ENCODE measurements around the gene SHFL.

Gene SHFL

DNA sequence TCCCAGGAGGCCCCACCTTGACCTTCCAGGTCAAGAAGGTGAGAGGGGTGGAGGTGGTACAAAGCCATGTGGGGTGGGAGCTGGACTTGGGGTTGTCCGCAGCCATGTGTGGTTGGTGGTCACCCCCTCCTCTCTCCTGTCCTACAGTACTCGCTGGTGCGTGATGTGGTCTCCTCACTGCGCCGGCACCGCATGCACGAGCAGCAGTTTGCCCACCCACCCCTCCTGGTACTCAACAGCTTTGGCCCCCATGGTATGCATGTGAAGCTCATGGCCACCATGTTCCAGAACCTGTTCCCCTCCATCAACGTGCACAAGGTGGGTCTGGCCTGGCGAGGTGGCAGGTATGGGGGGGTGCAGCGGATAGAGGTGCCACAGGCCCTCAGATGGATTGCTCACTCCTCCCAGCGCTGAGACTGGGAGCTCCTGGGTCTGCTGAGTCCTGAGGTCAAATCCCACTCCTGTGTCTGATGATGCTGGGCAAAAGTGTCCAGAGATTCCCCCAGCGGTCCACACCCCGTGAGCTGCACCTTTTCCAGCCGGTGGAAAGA is 21.8 kb downstream of the SHFL start:
- no peak for DNase-seq (ENCODE audit: low read depth)
- TF ChIP-seq, protein P1, sequence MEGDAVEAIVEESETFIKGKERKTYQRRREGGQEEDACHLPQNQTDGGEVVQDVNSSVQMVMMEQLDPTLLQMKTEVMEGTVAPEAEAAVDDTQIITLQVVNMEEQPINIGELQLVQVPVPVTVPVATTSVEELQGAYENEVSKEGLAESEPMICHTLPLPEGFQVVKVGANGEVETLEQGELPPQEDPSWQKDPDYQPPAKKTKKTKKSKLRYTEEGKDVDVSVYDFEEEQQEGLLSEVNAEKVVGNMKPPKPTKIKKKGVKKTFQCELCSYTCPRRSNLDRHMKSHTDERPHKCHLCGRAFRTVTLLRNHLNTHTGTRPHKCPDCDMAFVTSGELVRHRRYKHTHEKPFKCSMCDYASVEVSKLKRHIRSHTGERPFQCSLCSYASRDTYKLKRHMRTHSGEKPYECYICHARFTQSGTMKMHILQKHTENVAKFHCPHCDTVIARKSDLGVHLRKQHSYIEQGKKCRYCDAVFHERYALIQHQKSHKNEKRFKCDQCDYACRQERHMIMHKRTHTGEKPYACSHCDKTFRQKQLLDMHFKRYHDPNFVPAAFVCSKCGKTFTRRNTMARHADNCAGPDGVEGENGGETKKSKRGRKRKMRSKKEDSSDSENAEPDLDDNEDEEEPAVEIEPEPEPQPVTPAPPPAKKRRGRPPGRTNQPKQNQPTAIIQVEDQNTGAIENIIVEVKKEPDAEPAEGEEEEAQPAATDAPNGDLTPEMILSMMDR (IDR thresholded peaks at IDR 0.05; ENCODE audit: insufficient read depth, low read depth, low read length, missing control alignments): no peak
- peak overlapping the region; percentile 91 for H3K4me3 ChIP-seq (ENCODE audit: low read depth, low read length)

DNA sequence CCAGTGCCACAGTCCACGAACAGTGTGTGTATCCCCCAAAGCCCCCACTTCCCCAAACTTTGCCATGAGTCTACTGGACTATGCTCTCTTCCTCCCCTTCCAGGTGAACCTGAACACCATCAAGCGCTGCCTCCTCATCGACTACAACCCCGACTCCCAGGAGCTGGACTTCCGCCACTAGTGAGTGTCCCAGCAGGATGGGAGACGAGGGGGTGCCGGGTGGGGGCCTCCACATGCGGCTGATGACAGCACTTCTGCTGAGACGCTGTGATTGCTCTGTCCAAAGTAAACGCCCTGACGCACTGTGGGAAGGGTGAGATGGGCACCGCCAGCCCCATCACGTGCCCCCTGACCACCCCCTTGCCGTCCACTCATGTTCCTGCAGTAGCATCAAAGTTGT is 23.4 kb downstream of the SHFL start:
- no peak for DNase-seq (ENCODE audit: low read depth)
- H3K4me3 ChIP-seq (ENCODE audit: low read depth, low read length): no peak overlapping the region
- TF ChIP-seq, protein P1 (IDR thresholded peaks at IDR 0.05; ENCODE audit: insufficient read depth, low read depth, low read length, missing control alignments): no peak

DNA sequence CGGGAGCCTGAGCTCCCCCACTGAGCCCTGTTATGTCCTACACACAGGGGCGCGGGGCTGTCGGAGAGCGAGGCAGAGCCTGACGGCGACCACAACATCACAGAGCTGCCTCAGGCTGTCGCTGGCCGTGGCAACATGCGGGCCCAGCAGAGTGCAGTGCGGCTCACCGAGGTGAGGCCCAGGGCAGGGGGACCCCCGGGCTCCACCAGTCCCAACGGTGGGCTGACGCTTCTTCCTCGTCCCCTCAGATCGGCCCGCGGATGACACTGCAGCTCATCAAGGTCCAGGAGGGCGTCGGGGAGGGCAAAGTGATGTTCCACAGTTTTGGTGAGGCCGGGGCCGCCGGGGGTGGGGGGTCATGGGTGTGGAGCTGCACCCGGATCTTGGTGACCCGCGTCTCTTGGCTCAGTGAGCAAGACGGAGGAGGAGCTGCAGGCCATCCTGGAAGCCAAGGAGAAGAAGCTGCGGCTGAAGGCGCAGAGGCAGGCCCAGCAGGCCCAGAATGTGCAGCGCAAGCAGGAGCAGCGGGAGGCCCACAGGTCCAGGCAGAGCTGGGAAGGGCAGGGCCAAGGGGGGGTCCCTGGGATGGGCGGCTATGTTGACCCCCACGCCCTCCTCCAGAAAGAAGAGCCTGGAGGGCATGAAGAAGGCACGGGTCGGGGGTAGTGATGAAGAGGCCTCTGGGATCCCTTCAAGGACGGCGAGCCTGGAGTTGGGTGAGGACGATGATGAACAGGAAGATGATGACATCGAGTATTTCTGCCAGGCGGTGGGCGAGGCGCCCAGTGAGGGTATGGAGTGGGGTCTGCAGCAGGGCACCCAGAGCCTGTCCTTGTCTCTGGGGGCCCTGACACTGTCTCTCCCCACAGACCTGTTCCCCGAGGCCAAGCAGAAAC is 24.2 kb downstream of the SHFL start:
- TF ChIP-seq, protein P1 (IDR thresholded peaks at IDR 0.05; ENCODE audit: insufficient read depth, low read depth, low read length, missing control alignments): no peak
- no peak for DNase-seq (ENCODE audit: low read depth)
- peak overlapping the region; percentile 45 for H3K4me3 ChIP-seq (ENCODE audit: low read depth, low read length)

DNA sequence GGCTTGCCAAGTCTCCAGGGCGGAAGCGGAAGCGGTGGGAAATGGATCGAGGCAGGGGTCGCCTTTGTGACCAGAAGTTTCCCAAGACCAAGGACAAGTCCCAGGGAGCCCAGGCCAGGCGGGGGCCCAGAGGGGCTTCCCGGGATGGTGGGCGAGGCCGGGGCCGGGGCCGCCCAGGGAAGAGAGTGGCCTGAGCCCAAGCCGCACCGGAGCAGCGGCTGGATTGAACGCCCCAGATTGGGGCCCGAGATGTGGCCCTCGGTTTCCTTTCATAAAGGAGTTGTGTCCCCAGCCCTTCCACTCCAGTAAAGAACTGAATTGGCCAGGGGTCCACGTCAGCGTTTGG is 24.8 kb downstream of the SHFL start:
- TF ChIP-seq, protein P1 (IDR thresholded peaks at IDR 0.05; ENCODE audit: insufficient read depth, low read depth, low read length, missing control alignments): no peak
- H3K4me3 ChIP-seq (ENCODE audit: low read depth, low read length): peak overlapping the region; percentile 45
- DNase-seq (ENCODE audit: low read depth): no peak

DNA sequence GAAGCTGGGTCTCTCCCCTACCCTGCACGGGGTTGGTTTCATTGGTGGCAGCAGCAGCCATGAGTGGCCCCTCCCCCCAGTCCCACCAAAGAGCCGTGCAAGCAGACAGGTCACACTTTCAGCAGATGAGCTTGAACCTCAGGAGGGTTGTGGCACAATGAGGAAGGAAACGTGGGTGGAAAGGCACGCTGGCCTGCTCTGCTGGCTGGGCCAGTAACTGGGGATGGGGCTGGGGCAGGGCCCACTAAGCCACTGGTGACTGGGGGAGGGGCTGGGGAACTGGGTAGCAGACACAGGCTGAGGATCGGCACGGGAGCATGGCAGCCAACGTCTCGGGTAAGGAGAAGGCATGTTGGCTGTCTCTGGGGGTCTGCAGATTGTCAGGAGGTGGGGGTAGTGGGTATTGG is 25.3 kb downstream of the SHFL start, which contains the start of gene P2RY11:
Gene P2RY11, plus strand, starts transcription at position 289 of the 407 bp plus-strand sequence. Its CDS starts 29 bp downstream, at position 318.
- peak within 1 kb of the TSS; percentile 45 for H3K4me3 ChIP-seq (ENCODE audit: low read depth, low read length)
- TF ChIP-seq, protein P1 (IDR thresholded peaks at IDR 0.05; ENCODE audit: insufficient read depth, low read depth, low read length, missing control alignments): no peak
- peak; percentile 79 for DNase-seq (ENCODE audit: low read depth)

DNA sequence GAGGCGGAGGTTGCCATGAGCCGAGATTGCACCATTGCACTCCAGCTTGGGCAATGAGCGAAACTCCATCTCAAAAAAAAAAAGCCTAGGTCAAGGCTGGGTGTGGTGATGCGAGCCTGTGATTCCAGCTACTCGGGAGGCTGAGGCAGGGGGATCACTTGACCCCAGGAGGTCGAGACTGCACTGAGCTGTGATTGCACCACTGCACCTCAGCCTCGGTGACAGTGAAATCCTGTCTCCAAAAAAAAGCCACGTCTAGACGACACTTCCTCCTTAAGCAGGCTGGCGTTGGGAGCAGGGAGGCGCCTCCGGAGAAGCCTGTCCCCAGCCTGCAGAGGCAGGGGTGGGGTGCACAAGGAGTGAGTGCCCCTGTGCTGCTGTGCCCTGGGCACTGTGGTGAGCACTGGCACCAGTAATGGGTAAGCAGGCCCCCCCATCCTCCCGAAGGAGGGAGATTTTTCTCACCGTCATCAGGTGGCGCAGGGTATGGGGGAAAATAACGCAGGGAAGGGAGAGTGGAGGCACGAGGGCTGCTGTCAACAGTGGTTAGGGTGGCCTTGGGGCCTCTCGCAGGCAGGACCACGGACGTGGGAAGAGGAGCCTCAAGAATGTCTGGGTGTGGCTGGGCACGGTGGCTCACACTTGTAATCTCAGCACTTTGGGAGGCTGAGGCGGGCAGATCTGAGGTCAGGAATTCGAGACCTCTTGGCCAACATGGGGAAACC is 26.1 kb downstream of the SHFL start:
- peak overlapping the region; percentile 45 for H3K4me3 ChIP-seq (ENCODE audit: low read depth, low read length)
- peak; percentile 57 for DNase-seq (ENCODE audit: low read depth)

More for the DNA sequence above, 26.1 kb downstream of the SHFL start:
- TF ChIP-seq, protein P1 (IDR thresholded peaks at IDR 0.05; ENCODE audit: insufficient read depth, low read depth, low read length, missing control alignments): no peak

Data from GM12865 (cell line).